CD1c-positive myeloid dendritic cell (primary cell): Measurements from ENCODE around the gene CHD6.
A peak's percentile ranks its signal among the peaks of the same experiment; 100 is the strongest.

Experiments
- DNase-seq: peaks from one replicate; pipeline ENCODE4 v3.0.0-alpha.2; 2016; ENCODE audit errors: extremely low spot score

The CHD6 gene

GRCh38 chr20:41394081-41394480 is 224.1 kb downstream of the CHD6 start:
- no peak for DNase-seq

DNA sequence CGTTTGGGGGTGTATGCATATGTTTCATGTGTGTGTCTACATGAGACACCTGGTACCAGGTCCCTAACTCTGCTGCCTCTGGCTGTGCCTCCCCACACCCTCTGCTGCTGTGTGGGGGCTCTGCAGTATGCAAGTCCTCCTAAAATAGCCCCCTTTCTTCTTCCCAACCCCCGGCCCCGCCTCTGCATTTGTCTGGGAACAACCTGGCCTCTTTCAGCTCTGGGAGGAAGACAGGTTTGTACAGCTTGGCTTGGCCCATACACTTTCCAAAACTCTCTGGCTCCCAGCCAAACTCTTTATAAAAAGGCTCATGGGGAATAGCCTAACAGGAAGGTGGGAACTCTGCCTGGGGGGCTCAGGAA is 224.5 kb downstream of the CHD6 start:
- no peak for DNase-seq

GRCh38 chr20:41392871-41393704 is 225.1 kb downstream of the CHD6 start:
- no peak for DNase-seq

DNA sequence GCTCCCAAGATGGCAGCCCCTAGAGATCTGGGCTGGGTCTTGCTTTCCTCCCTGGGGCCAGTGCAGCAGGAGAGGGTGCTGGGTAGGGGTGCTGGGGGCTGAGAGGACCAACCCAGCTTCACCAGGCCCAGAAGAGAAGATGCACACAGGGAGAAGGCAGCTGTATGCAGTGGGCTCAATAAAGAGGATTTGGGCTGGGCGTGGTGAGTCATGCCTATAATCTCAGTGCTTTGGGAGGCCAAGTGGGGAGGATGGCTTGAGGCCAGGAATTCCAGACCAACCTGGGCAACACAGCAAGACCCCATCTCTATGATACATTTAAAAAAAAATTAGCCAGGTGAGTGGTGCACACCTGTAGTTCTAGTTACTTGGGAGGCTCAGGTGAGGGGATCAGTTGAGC is 225.9 kb downstream of the CHD6 start:
- DNase-seq, result no peak

DNA sequence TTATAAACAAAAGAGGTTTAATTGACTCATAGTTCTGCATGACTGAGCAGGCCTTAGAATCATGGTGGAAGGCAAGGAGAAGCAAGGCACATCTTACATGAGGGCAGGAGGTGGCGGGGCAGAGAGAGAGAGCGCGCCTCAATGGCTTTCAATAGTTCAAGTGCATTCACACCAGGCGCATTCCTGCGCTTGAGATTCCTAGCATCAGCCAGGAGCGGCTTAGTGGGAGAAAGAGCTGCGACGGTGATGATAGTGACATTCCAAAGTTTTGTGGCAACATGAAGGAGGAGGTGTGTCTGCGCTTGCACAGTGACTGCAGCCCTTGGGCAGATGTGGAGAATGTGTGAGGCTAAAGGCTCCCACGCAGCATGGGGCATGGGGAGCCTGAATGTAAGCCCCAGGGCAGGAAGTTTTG is 226.6 kb downstream of the CHD6 start:
- DNase-seq, result no peak

DNA sequence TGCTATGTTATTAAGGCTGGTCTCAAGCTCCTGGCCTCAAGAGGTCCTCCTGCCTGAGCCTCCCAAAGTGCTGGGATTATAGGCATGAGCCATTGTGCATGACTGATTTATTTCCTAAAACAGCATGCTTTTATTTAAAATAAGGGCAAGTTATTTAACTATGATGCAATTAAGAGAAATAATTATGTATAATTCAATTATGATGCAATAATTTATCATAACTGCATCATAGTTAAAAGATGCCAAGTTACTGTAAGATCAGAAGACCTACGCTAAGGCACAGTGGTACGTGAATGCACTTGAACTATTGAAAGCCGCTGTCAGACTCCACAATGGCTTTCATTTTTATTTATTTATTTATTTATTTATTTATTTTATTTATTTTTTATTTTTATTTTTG is 227.3 kb downstream of the CHD6 start:
- DNase-seq, result no peak

- DNase-seq, result no peak
Observed at GRCh38 chr20:41387444-41387851, 230.7 kb downstream of the CHD6 start.

DNA sequence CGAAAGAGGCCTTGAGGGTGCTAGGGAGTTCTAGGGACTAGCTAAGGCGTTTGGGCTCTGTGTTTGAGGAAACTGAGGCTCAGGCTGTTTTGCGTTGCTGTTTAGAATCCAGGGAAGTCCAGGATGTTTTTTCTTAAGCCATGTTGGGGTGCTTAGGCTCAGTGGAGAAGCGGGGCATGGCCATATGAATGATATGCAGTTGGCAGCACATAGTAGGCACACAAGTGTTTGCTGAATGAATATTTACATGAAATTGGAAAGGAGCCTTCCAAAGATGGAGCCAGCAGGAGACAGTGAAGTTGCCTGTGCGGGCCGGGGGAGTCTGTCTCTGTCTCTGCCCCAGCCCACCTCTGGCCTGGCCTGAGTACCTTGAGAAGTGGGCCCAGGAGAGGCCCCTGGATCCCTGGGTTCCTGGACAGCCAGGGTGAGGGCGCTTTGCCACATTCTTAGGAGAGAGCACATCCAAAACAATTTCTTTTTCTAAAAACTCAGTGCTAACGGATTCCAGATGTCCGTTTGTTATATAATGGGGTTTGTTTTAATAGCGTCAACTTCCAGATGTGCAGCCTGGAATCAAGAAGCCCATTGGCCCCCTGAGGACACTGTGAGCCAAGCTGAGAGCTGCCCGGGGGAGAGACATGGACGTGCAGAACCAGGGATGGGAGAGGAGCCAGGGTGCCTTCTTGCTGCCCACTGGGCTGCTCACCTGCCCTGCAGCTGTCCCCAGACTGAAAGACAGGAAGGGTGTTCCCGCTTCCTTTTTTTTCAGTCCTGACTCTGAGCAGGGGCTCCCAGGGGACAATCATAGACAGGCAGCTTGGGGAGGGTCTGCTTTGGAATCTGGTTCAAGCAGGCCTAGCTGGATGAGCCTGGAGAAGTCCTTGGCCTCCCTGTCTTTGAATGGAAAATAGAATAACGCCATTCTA is 231.4 kb downstream of the CHD6 start:
- no peak for DNase-seq

GRCh38 chr20:41382791-41383305 is 235.3 kb downstream of the CHD6 start:
- DNase-seq, result no peak

GRCh38 chr20:41380551-41381193 is 237.5 kb downstream of the CHD6 start:
- DNase-seq, result no peak

- peak; percentile 8 for DNase-seq
Observed at GRCh38 chr20:41379551-41379950, 238.6 kb downstream of the CHD6 start.

DNA sequence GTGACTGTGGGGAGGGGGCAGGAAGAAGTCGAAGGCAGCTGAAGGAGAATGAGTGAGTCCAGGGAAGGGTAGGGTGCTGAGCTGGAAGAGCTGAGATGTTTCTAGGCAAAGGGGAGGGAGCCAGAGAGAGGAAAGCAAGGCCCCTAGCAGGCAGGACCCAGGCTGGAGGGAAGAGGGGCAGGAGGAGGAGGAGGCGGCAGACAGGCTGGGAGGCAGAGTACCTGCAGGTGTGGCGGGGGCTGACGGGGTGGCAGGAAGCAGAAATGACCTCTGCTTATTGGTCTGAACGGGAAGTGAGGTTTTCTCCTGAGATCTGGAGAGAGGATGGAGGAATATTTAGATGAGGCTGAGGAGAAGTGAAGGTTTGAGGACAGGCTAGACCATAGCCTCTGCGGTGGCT is 240.9 kb downstream of the CHD6 start:
- DNase-seq, result no peak

DNA sequence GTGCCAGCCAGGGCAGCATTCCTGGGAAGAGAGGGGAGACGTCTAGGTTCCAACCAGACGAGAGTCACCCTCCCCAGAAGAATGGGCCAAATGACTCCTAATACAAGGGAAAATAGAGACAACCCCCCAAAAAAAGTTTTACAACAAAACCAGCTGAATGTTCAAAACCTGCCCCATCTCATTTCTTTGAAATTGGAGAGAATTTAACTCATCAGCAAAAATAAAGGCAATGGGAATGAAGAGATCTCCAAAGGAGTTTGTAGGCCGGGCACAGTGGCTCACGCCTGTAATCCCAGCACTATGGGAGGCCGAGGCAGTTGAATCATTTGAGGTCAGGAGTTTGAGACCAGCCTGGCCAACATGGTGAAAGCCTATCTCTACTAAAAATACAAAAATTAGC is 241.8 kb downstream of the CHD6 start:
- no peak for DNase-seq

DNA sequence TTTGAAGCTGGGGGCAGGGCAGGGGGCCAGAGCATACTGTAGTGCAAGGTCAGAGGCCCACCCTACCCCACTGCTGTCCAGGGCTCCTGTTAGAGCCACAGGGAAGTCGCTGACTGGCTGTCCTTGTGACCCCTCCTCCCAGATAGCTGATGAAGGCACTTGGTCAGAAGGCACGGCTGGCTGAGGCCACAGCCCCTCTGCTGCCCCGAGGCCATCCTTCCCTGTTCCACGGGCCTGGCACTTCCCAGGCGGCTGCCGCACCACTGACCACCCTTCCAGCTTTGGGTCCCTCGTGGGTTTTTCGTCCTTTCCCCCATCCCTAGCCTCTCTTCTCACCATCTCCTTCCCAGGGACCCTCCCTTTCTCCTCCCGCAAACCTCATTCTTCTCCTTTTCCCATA is 242.3 kb downstream of the CHD6 start:
- no peak for DNase-seq

- no peak for DNase-seq
Observed at GRCh38 chr20:41373931-41374920, 244.0 kb downstream of the CHD6 start.

- DNase-seq, result no peak
Observed at GRCh38 chr20:41373251-41373783, 244.9 kb downstream of the CHD6 start.

DNA sequence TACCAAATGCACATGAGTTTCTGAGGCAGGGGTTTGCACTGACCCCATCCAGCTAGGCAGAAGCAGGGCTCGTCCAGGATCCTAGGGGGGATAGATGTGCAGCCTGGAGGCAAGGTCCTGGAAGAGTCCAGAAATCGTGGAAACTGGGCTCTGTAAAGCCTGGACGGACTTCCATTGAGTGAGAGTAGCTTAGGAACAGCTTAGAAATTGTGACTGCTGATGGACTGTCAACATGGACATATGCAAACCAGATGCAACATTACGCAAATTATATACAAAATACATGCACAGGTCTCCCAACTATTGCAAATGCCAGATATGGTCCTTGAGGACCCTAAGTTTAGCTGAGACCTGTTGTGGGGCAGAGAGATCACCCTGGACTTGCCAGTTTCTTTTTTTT is 246.8 kb downstream of the CHD6 start:
- no peak for DNase-seq

DNA sequence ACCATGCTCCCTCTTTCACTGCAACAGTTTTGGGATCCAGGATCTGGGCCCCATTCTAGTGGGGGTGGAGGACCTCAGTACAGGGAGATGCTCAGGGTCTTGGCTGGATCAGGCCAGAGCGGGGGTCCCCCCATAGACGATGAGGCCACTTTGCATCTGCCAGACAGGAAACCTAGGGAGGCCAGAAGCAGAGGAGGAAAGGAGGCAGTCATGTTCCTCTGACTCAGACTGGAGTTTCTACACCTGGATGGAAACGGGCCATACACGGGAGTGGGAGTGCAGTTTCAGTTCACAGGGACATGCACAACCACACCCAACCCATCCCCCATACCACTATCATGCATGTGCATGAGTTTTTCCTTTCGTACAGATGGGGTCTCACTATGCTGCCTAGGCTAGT is 248.0 kb downstream of the CHD6 start:
- no peak for DNase-seq

GRCh38 chr20:41369673-41370072 is 248.5 kb downstream of the CHD6 start:
- DNase-seq, result peak; percentile 3

- no peak for DNase-seq
Observed at GRCh38 chr20:41367956-41368355, 250.2 kb downstream of the CHD6 start.

DNA sequence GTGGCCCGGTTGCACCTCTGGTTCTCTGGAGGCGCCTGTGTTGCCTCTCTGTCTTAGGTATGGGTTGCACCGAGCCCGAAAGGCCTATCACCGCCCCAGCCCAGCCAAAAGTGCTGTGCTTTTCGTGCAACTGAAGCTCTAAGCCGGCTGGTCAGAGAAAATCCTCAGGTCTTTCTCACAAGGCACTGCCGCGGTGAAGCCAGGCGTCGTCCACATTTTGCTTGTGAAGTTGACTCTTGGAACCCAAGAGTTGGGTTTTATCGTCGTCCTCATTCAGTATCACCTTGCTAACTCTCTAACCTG is 250.8 kb downstream of the CHD6 start:
- DNase-seq, result no peak
